GM18519 (cell line): ENCODE data around the gene IER5L.
"Not testable (repeated sequence)": the region's sequence is repeated elsewhere in the genome, so short reads cannot be mapped to it uniquely, and the experiment has no call there.

ENCODE experiments used
- ATAC-seq: cut with Tn5 transposase; IDR thresholded peaks from one replicate; pipeline ENCODE4 v1.9.1; 2021; ENCODE audit warnings: mild to moderate bottlenecking, moderate library complexity; ENCODE audit not compliant: unreplicated experiment, low FRiP score

The IER5L gene

GRCh38 chr9:129204840-129205239, 26.8 kb upstream of the IER5L start:
- no peak for ATAC-seq

GRCh38 chr9:129203556-129203909, 25.5 kb upstream of the IER5L start:
- ATAC-seq: no peak

GRCh38 chr9:129202613-129203555, 24.8 kb upstream of the IER5L start:
- ATAC-seq: no peak

GRCh38 chr9:129201866-129202265, 23.8 kb upstream of the IER5L start:
- ATAC-seq: no peak

- no peak for ATAC-seq
Observed at GRCh38 chr9:129201289-129201688, 23.2 kb upstream of the IER5L start.

GRCh38 chr9:129200255-129200654, 22.2 kb upstream of the IER5L start:
- no peak for ATAC-seq

GRCh38 chr9:129199044-129199435, 21.0 kb upstream of the IER5L start:
- no peak for ATAC-seq

GRCh38 chr9:129198319-129199043, 20.4 kb upstream of the IER5L start:
- no peak for ATAC-seq

- ATAC-seq: no peak
Observed at GRCh38 chr9:129197978-129198318, 19.9 kb upstream of the IER5L start.

- ATAC-seq: not testable (repeated sequence)
Observed at GRCh38 chr9:129197045-129197444, 19.0 kb upstream of the IER5L start.

GRCh38 chr9:129195606-129196005, 17.5 kb upstream of the IER5L start:
- no peak for ATAC-seq

- ATAC-seq: no peak
Observed at GRCh38 chr9:129194221-129194620, 16.2 kb upstream of the IER5L start.

GRCh38 chr9:129193655-129194054, 15.6 kb upstream of the IER5L start:
- no peak for ATAC-seq

- no peak for ATAC-seq
Observed at GRCh38 chr9:129191234-129191633, 13.2 kb upstream of the IER5L start.

GRCh38 chr9:129189971-129190370, 11.9 kb upstream of the IER5L start:
- ATAC-seq: not testable (repeated sequence)

- no peak for ATAC-seq
Observed at GRCh38 chr9:129187042-129187441, 9.0 kb upstream of the IER5L start.

- ATAC-seq: no peak
Observed at GRCh38 chr9:129185991-129186390, 7.9 kb upstream of the IER5L start.

- ATAC-seq: no peak
Observed at GRCh38 chr9:129185402-129185801, 7.3 kb upstream of the IER5L start.

- no peak for ATAC-seq
Observed at GRCh38 chr9:129184596-129185122, 6.6 kb upstream of the IER5L start.

- ATAC-seq: no peak
Observed at GRCh38 chr9:129184219-129184524, 6.1 kb upstream of the IER5L start.

- ATAC-seq: no peak
Observed at GRCh38 chr9:129183495-129184218, 5.6 kb upstream of the IER5L start.
